NB4 (cell line): Measurements from ENCODE around the gene DSCAML1.

Experiments used
- DNase-seq: peaks from one replicate; pipeline ENCODE4 v3.0.0; 2010; ENCODE audit warnings: low read depth
- H3K4me3 ChIP-seq: one replicate; pipeline ENCODE4 v1.5.1; 2011; ENCODE audit warnings: mild to moderate bottlenecking, low read depth, low read length, moderate library complexity
- MAX ChIP-seq: IDR thresholded peaks from 2 replicates; pipeline ENCODE4 v1.6.1; 2011; ENCODE audit warnings: low read depth, low read length
- MYC ChIP-seq: IDR thresholded peaks from 2 replicates; pipeline ENCODE4 v1.6.1; 2011; ENCODE audit warnings: low read depth, low read length
- POLR2A ChIP-seq: IDR thresholded peaks from 2 replicates; pipeline ENCODE4 v1.6.1; 2011; ENCODE audit warnings: mild to moderate bottlenecking; ENCODE audit not compliant: insufficient read length; ENCODE audit errors: extremely low read depth
- TF ChIP-seq, protein P1 (sequence below): IDR thresholded peaks from one replicate; pipeline ENCODE4 v1.5.1; 2012; ENCODE audit warnings: low read depth, low read length

DSCAML1 gene

DNA sequence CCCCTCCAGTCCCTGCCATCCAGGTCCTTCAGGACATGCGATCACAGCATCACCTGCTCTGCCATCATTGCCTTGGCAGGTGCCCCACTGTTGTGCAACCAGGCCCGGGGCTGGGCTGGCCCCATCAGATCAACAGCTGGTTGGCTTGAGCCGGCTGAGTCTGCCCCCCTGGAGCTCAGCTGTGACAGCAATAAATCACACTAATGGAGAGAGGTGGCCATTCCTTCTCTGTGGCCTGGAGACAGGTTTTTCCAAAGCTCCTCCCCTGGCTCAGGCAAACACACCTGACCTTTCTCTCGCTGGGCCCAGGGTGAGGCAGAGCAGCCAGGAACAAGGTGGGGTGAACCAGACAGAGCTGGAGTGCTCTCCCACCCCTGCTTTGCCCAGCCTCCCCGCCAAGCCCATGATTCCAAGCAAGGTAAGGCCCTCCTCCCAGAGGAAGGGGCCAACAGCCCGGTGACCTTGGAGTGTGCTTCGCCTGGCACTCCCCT lies 36.4 kb upstream of the DSCAML1 start:
- TF ChIP-seq, protein P1, sequence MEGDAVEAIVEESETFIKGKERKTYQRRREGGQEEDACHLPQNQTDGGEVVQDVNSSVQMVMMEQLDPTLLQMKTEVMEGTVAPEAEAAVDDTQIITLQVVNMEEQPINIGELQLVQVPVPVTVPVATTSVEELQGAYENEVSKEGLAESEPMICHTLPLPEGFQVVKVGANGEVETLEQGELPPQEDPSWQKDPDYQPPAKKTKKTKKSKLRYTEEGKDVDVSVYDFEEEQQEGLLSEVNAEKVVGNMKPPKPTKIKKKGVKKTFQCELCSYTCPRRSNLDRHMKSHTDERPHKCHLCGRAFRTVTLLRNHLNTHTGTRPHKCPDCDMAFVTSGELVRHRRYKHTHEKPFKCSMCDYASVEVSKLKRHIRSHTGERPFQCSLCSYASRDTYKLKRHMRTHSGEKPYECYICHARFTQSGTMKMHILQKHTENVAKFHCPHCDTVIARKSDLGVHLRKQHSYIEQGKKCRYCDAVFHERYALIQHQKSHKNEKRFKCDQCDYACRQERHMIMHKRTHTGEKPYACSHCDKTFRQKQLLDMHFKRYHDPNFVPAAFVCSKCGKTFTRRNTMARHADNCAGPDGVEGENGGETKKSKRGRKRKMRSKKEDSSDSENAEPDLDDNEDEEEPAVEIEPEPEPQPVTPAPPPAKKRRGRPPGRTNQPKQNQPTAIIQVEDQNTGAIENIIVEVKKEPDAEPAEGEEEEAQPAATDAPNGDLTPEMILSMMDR: no peak
- TF ChIP-seq MYC (no peak), POLR2A (no peak), MAX (no peak)
- no peak for DNase-seq

DNA sequence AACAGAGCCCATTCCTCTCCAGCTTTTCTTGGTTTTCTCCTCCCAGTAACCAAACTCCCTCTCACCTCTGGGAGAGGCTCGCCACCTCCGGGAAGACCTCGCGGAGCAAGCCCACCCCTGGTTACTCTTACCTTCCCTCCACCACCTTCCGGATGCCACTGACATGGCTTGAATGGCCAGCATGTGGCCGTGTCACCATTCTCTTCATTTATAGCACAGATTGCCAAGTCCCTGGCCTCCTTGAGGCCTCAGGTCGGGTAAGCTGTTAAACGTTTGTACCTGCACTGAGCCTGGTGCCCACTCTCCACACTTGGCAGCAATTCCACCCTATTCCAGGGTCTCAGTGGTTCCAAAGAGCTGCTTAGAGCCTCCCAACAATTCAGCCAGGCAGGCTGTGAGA lies 35.5 kb upstream of the DSCAML1 start:
- TF ChIP-seq POLR2A (no peak), MAX (no peak), MYC (no peak)
- TF ChIP-seq, protein P1: no peak
- no peak for DNase-seq
- H3K4me3 ChIP-seq: no peak overlapping the region

More for the DNA sequence above, 36.4 kb upstream of the DSCAML1 start:
- no peak overlapping the region for H3K4me3 ChIP-seq

GRCh38 chr11:117831661-117832415 lies 34.8 kb upstream of the DSCAML1 start:
- H3K4me3 ChIP-seq: no peak overlapping the region
- DNase-seq: no peak
- no peak for TF ChIP-seq MYC
- TF ChIP-seq, protein P1: no peak
- TF ChIP-seq MAX: no peak
- TF ChIP-seq POLR2A: no peak

DNA sequence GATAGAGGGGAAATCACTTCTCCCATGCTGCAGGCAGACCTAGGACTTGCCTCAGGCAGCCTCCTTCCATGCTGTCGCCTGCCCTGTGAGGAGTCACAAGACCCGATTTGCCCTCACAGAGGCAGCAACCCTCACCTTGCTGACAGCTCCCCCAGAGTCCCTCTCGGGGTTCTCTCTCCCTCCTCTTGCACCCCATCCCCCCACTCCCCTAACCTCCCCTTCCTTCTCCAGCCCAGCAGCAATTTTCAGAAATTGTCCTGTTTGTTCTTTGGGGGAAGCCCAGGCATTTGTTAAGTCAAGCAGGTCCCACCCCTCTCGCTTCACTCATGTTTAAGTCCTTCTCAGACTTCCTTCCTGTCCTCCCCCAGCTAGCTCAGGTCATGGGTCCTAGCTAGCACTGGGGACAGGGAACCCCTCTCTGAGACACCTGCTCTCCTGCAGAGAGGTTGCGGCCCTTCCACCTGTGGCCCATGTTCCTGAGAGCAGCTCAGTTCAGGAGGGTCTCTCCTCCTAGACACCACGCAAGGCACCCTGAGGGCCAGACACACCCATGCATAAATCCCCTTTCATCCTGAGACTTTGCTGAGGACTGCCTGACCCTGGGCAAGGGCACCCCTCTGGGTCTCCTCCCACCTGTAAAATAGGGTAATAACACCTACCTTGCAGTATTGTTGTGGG lies 33.8 kb upstream of the DSCAML1 start:
- H3K4me3 ChIP-seq: no peak overlapping the region
- TF ChIP-seq MYC (no peak), MAX (0 out of 2 replicates have a peak, but pooled peaks have one; percentile 21)
- DNase-seq: peak; percentile 39

- DNase-seq: no peak
- H3K4me3 ChIP-seq: no peak overlapping the region
- TF ChIP-seq MAX (no peak), POLR2A (no peak), MYC (no peak)
- TF ChIP-seq, protein P1: no peak
Observed at GRCh38 chr11:117830072-117830471, 33.1 kb upstream of the DSCAML1 start.

- no peak overlapping the region for H3K4me3 ChIP-seq
- DNase-seq: no peak
- TF ChIP-seq POLR2A (no peak), MYC (no peak), MAX (no peak)
- TF ChIP-seq, protein P1: no peak
Observed at GRCh38 chr11:117829369-117829725, 32.3 kb upstream of the DSCAML1 start.
